ENCODE results near the gene GLG1. TPM values are rescaled to one million over a fixed set of nuclear protein-coding genes. Genes with fewer than 3 reads are reported as not detected.

Gene GLG1
- total and polyA plus RNA-seq, 2 experiments from 2014 or later, result 142 to 148 TPM

DNA sequence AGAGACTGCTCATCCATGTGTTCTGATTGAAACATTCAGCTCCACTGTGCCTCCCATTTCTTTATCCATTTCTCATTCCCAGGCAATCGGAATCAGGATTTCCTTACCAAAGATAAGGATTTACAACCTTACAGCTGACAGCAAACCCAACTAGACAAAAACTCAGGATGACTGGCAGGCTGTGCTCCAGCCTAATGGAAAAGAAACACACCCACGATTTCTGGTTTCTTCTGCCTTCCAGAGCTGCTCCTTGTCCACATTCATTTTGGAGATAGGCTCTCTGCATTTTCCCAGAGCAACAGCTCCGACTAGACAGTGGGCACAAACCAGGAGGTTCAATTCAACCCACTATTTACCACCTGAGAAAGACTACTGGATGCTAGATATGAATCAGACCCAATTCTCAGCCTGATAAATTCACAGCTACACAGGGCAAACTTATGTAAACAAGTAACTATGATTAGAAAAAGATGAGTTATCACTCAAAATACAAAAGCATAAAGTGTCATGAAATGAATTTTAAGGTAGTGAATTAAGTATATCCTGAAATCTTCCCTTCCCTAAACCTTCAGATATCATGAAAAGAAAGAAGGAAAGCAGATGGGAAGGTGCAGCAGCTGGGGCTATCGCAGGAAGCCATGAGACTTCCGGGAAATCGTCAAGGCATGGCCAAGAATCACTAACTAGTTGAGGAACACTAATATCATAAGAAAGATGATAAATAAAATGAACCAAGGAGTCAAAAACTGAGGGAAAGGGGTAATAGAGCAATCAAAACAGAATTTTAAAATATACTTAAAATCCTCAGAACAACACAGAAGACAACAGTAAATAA is 140.8 kb downstream of the GLG1 start:
- no peaks in the 10 kb centered on the region for H3K4me1 ChIP-seq (ENCODE audit: insufficient read depth)
- no peaks in the 10 kb centered on the region for H4K20me1 ChIP-seq (ENCODE audit: insufficient read depth, poor library complexity, severe bottlenecking)
- no peak overlapping the region for H3K4me2 ChIP-seq
- no peak overlapping the region for H3K27ac ChIP-seq
- no peak for DNase-seq (ENCODE audit: low spot score)
- H3K9me3 ChIP-seq (ENCODE audit: low read depth), result no peaks in the 10 kb centered on the region
- WGBS (ENCODE audit: low lambda C conversion rate, missing lambda C conversion rate), result 91% methylated on average over 6 of the region's 6 CpGs
- no peaks in the 10 kb centered on the region for H3K36me3 ChIP-seq (replicated peaks; ENCODE audit: insufficient read depth, low read depth)
- no peaks in the 10 kb centered on the region for H3K79me2 ChIP-seq
- no peak overlapping the region for H3K4me3 ChIP-seq
- H3K9me2 ChIP-seq (replicated peaks; ENCODE audit: insufficient read depth), result no peaks in the 10 kb centered on the region
- TF ChIP-seq, protein P1, sequence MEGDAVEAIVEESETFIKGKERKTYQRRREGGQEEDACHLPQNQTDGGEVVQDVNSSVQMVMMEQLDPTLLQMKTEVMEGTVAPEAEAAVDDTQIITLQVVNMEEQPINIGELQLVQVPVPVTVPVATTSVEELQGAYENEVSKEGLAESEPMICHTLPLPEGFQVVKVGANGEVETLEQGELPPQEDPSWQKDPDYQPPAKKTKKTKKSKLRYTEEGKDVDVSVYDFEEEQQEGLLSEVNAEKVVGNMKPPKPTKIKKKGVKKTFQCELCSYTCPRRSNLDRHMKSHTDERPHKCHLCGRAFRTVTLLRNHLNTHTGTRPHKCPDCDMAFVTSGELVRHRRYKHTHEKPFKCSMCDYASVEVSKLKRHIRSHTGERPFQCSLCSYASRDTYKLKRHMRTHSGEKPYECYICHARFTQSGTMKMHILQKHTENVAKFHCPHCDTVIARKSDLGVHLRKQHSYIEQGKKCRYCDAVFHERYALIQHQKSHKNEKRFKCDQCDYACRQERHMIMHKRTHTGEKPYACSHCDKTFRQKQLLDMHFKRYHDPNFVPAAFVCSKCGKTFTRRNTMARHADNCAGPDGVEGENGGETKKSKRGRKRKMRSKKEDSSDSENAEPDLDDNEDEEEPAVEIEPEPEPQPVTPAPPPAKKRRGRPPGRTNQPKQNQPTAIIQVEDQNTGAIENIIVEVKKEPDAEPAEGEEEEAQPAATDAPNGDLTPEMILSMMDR (IDR thresholded peaks at IDR 0.05; ENCODE audit: poor library complexity), result no peak
- no peak for TF ChIP-seq EZH2 (IDR thresholded peaks at IDR 0.05; ENCODE audit: borderline replicate concordance)
- TF ChIP-seq EZH2phosphoT487 (IDR thresholded peaks at IDR 0.05; ENCODE audit: low read depth, severe bottlenecking, unreplicated experiment), result no peak
- no peak overlapping the region for H2AFZ ChIP-seq
- no peaks in the 10 kb centered on the region for H3K27me3 ChIP-seq

DNA sequence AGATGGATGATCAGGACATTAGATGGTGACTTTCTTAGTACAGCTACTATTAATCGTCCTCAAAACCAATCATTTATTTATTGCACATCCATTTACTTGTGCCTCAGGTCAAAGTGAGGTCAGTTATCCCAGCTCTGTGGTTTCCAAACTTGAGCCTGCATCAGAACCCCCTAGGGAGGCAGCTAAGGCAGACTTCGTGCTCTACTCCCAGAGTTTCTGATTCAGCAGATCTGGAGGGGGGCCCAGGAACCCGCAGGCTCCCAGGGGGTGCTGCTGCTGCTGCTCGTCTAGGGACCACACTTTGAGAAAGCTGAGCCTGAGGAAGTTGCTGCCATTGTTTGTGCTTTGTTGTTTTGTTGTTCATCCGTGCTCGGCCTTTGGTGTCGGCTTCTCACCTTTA is 141.6 kb downstream of the GLG1 start:
- Histone ChIP-seq H4K20me1 (ENCODE audit: insufficient read depth, poor library complexity, severe bottlenecking) (no peaks in the 10 kb centered on the region), H3K4me2 (no peak overlapping the region), H3K9me2 (replicated peaks; ENCODE audit: insufficient read depth) (no peaks in the 10 kb centered on the region), H3K4me3 (no peak overlapping the region), H3K27me3 (no peaks in the 10 kb centered on the region), H2AFZ (no peak overlapping the region), H3K36me3 (replicated peaks; ENCODE audit: insufficient read depth, low read depth) (no peaks in the 10 kb centered on the region), H3K9me3 (ENCODE audit: low read depth) (no peaks in the 10 kb centered on the region), H3K4me1 (ENCODE audit: insufficient read depth) (no peaks in the 10 kb centered on the region), H3K79me2 (no peaks in the 10 kb centered on the region), H3K27ac (no peak overlapping the region)
- no peak for DNase-seq (ENCODE audit: low spot score)
- TF ChIP-seq, protein P1 (IDR thresholded peaks at IDR 0.05; ENCODE audit: poor library complexity), result no peak
- no peak for TF ChIP-seq EZH2 (IDR thresholded peaks at IDR 0.05; ENCODE audit: borderline replicate concordance)
- WGBS (ENCODE audit: low lambda C conversion rate, missing lambda C conversion rate), result 95% methylated on average over 7 of the region's 7 CpGs

DNA sequence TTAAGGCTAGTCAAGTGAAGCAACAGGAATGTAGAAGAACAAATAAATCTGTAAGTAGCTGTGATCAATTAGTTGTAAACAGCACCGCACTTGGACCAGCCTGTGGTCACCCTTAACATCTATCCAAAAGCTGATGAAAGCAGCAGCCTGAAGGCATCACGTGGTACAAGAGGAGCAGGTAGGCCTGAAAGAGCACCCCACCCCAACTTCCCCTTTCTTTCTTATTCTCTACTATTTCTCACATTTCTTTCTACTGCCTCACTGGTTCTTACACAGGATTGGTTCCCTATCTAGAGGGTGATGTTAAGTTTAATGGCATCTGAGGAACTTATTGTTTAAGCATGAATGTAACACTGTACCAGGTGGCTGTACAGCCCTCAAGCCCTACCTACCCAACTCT is 143.0 kb downstream of the GLG1 start:
- no peak for DNase-seq (ENCODE audit: low spot score)
- Histone ChIP-seq H3K79me2 (no peaks in the 10 kb centered on the region), H2AFZ (no peak overlapping the region), H4K20me1 (ENCODE audit: insufficient read depth, poor library complexity, severe bottlenecking) (no peaks in the 10 kb centered on the region), H3K36me3 (replicated peaks; ENCODE audit: insufficient read depth, low read depth) (no peaks in the 10 kb centered on the region), H3K27me3 (no peaks in the 10 kb centered on the region), H3K4me1 (ENCODE audit: insufficient read depth) (no peaks in the 10 kb centered on the region), H3K9me3 (ENCODE audit: low read depth) (no peaks in the 10 kb centered on the region), H3K4me3 (no peak overlapping the region), H3K4me2 (no peak overlapping the region), H3K9me2 (replicated peaks; ENCODE audit: insufficient read depth) (no peaks in the 10 kb centered on the region), H3K27ac (no peak overlapping the region)
- 95% methylated on average over 2 of the region's 2 CpGs for WGBS (ENCODE audit: low lambda C conversion rate, missing lambda C conversion rate)
- TF ChIP-seq, protein P1 (IDR thresholded peaks at IDR 0.05; ENCODE audit: poor library complexity), result no peak
- no peak for TF ChIP-seq EZH2phosphoT487 (IDR thresholded peaks at IDR 0.05; ENCODE audit: low read depth, severe bottlenecking, unreplicated experiment)
- TF ChIP-seq EZH2 (IDR thresholded peaks at IDR 0.05; ENCODE audit: borderline replicate concordance), result no peak
